ENCODE data around the gene PPIL6.

DNA sequence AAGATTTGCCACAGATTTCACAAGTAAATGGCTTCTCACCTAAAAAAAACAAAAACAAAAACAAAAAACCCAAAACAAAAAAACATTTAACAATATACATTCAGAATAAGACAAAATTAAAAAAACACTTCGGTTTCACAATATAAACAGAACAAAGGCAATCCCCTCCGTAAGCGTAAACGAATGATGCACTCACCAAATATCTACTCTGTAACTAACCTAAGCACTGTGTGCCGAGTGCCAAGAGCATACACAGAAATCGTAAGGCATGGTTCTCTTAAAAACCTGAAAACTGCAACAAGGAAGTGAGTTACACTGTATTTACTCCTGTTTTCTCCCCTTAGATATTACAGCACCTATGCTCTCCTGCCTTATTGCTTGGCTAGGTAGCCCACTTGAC, 27.3 kb upstream of the PPIL6 start:
- TF ChIP-seq MAZ (IDR thresholded peaks at IDR 0.05; ENCODE audit: borderline replicate concordance, low read depth, low read length) (no peak), ESRRA (IDR thresholded peaks at IDR 0.05; ENCODE audit: borderline replicate concordance, low read length) (no peak), POLR2AphosphoS2 (conservative IDR thresholded peaks at IDR 0.05; ENCODE audit: low read length) (no peak), ZNF302 (CRISPR knock-in tag; IDR thresholded peaks at IDR 0.05) (no peak), POLR2A (IDR thresholded peaks at IDR 0.05; ENCODE audit: low read length) (no peak), RAD21 (conservative IDR thresholded peaks at IDR 0.05 in 1 of 2, IDR thresholded peaks at IDR 0.05 in 1 of 2) (no peak), RCOR1 (IDR thresholded peaks at IDR 0.05; ENCODE audit: low read depth, low read length) (no peak)
- TF ChIP-seq, protein P1, sequence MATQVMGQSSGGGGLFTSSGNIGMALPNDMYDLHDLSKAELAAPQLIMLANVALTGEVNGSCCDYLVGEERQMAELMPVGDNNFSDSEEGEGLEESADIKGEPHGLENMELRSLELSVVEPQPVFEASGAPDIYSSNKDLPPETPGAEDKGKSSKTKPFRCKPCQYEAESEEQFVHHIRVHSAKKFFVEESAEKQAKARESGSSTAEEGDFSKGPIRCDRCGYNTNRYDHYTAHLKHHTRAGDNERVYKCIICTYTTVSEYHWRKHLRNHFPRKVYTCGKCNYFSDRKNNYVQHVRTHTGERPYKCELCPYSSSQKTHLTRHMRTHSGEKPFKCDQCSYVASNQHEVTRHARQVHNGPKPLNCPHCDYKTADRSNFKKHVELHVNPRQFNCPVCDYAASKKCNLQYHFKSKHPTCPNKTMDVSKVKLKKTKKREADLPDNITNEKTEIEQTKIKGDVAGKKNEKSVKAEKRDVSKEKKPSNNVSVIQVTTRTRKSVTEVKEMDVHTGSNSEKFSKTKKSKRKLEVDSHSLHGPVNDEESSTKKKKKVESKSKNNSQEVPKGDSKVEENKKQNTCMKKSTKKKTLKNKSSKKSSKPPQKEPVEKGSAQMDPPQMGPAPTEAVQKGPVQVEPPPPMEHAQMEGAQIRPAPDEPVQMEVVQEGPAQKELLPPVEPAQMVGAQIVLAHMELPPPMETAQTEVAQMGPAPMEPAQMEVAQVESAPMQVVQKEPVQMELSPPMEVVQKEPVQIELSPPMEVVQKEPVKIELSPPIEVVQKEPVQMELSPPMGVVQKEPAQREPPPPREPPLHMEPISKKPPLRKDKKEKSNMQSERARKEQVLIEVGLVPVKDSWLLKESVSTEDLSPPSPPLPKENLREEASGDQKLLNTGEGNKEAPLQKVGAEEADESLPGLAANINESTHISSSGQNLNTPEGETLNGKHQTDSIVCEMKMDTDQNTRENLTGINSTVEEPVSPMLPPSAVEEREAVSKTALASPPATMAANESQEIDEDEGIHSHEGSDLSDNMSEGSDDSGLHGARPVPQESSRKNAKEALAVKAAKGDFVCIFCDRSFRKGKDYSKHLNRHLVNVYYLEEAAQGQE (IDR thresholded peaks at IDR 0.05): no peak
- TF ChIP-seq, protein P2, sequence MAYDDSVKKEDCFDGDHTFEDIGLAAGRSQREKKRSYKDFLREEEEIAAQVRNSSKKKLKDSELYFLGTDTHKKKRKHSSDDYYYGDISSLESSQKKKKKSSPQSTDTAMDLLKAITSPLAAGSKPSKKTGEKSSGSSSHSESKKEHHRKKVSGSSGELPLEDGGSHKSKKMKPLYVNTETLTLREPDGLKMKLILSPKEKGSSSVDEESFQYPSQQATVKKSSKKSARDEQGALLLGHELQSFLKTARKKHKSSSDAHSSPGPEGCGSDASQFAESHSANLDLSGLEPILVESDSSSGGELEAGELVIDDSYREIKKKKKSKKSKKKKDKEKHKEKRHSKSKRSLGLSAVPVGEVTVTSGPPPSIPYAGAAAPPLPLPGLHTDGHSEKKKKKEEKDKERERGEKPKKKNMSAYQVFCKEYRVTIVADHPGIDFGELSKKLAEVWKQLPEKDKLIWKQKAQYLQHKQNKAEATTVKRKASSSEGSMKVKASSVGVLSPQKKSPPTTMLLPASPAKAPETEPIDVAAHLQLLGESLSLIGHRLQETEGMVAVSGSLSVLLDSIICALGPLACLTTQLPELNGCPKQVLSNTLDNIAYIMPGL (CRISPR knock-in tag; IDR thresholded peaks at IDR 0.05; ENCODE audit: borderline replicate concordance): no peak
- TF ChIP-seq, protein P3, sequence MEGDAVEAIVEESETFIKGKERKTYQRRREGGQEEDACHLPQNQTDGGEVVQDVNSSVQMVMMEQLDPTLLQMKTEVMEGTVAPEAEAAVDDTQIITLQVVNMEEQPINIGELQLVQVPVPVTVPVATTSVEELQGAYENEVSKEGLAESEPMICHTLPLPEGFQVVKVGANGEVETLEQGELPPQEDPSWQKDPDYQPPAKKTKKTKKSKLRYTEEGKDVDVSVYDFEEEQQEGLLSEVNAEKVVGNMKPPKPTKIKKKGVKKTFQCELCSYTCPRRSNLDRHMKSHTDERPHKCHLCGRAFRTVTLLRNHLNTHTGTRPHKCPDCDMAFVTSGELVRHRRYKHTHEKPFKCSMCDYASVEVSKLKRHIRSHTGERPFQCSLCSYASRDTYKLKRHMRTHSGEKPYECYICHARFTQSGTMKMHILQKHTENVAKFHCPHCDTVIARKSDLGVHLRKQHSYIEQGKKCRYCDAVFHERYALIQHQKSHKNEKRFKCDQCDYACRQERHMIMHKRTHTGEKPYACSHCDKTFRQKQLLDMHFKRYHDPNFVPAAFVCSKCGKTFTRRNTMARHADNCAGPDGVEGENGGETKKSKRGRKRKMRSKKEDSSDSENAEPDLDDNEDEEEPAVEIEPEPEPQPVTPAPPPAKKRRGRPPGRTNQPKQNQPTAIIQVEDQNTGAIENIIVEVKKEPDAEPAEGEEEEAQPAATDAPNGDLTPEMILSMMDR (IDR thresholded peaks at IDR 0.05): no peak
- TF ChIP-seq, protein P4, sequence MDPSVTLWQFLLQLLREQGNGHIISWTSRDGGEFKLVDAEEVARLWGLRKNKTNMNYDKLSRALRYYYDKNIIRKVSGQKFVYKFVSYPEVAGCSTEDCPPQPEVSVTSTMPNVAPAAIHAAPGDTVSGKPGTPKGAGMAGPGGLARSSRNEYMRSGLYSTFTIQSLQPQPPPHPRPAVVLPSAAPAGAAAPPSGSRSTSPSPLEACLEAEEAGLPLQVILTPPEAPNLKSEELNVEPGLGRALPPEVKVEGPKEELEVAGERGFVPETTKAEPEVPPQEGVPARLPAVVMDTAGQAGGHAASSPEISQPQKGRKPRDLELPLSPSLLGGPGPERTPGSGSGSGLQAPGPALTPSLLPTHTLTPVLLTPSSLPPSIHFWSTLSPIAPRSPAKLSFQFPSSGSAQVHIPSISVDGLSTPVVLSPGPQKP (IDR thresholded peaks at IDR 0.05; ENCODE audit: low read depth, low read length): no peak

Data from A549 (cell line).